GM12872 (cell line): ENCODE measurements around the gene ZC3HAV1.

Source experiments
- TF ChIP-seq, protein P1 (sequence below): IDR thresholded peaks from 3 replicates; pipeline ENCODE4 v1.5.1; 2011; ENCODE audit warnings: low read depth, mild to moderate bottlenecking, low read length, moderate library complexity; ENCODE audit not compliant: insufficient read depth

Gene ZC3HAV1

DNA sequence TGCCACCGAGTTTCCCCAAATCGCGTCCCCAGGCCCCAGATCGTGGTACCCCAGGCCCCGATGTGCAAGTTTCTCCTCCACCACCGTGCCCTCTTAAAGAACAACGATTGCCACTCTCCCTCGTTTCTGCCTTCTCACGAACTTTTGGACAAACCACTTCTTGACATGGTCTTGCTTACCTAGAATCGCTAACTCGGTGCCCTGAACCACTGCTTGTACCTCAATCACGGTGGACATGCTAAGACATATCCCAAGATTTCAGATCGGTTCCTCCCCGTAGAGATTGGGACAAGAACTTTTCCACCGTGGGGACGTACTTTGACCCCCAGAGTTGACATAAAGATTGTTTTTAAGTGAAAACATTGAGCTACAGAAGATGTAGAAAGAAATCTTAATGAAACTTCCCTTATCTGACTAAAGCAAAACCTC lies 477 bp upstream of the ZC3HAV1 start:
- TF ChIP-seq, protein P1, sequence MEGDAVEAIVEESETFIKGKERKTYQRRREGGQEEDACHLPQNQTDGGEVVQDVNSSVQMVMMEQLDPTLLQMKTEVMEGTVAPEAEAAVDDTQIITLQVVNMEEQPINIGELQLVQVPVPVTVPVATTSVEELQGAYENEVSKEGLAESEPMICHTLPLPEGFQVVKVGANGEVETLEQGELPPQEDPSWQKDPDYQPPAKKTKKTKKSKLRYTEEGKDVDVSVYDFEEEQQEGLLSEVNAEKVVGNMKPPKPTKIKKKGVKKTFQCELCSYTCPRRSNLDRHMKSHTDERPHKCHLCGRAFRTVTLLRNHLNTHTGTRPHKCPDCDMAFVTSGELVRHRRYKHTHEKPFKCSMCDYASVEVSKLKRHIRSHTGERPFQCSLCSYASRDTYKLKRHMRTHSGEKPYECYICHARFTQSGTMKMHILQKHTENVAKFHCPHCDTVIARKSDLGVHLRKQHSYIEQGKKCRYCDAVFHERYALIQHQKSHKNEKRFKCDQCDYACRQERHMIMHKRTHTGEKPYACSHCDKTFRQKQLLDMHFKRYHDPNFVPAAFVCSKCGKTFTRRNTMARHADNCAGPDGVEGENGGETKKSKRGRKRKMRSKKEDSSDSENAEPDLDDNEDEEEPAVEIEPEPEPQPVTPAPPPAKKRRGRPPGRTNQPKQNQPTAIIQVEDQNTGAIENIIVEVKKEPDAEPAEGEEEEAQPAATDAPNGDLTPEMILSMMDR = no peak

DNA sequence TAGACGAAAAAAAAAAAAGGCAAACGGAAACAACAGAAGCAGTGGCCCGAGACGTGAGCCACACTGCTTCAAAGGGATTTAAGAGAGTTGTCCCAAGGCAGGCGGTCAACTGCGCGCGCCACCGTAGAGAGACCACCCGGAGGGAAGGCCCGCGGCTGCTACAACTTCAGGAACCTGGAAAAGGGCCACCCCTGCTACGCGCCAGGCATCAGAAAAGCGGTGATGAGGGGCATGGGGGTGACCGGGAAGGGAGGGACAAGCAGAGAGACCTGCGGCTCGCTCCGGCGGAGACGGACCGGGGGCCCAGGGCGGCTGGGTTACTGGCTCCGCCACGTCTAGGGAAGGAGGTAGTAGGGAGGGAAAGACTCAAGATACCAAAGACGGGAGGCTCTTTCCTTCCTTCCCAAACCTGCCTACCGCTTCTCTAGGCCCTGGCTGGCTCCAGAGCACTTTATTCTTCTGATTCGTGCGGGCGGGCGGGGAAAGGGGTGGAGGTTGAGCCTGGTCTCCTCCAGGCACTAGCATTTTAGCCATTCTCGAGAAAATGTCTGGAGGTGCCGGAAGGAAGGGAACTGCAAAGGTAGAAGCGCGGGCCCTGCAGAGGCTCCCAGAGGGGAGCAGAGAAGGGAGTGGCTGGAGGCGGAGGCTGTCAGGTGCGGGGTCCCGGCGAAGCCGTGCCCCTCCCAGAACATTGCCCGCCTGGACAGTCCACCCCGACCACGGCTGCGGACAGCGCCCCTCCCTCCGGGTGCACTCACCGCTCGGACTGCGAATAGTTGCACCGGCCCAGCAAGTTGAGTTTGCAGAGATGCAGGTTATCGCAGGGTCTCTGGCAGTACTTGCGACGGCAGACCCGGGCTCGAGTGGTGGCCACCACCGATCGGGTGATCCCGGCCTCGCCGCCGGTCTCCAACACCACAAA lies 993 bp downstream of the ZC3HAV1 start:
- TF ChIP-seq, protein P1 = no peak

DNA sequence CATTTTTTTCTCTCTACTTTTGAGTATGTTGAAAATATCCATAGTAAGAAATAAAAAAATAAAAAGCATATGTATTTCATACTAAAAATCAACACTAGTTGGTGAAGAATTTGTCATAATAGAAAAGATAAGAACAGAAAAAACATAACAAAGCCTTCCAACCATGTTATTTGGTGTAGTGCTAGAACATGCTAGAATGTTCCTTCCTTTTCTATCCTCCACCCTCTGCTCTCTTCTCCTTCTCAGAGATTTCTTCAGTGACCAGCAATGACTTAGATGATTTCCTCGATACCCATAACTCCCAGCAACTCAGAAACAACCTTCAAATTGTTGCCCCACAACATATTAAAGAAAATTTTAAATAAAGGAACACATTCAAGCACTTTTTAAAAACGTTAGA lies 2.6 kb downstream of the ZC3HAV1 start:
- TF ChIP-seq, protein P1 = no peak

DNA sequence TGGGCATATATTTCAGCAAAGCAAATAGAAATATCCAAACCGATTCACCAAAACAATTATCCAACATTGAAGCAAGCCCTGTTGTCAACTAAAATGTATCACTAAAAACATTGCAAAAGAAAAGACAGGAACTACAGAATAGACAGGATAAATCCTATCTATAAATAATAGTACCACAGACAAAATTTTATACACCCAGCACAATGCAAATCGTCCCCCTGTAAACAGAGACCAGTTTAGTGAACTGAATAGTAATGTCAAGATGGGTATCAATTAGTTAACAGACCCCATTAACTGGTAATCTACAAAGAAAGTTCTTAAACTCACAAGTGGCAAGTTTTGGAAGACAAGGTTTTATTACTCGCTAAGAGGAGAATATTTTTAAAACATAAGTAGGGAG lies 4.0 kb downstream of the ZC3HAV1 start:
- TF ChIP-seq, protein P1 = no peak

DNA sequence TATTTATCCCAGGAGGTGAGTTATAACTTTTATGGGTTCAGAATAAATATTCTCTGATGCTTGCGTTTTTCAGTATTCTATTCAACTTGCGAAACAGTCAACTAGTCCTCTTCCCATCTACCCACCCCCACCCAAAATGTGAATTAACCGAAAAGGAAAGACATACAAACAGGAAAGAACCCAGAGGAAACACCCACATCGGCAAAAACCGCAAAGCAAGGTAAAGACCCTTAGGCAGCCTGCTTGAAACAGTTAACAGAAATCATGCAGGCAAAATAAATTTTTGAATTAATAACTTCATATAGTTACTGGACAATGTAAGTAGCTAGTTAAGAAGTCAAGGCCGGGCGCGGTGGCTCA lies 5.4 kb downstream of the ZC3HAV1 start:
- TF ChIP-seq, protein P1 = no peak

DNA sequence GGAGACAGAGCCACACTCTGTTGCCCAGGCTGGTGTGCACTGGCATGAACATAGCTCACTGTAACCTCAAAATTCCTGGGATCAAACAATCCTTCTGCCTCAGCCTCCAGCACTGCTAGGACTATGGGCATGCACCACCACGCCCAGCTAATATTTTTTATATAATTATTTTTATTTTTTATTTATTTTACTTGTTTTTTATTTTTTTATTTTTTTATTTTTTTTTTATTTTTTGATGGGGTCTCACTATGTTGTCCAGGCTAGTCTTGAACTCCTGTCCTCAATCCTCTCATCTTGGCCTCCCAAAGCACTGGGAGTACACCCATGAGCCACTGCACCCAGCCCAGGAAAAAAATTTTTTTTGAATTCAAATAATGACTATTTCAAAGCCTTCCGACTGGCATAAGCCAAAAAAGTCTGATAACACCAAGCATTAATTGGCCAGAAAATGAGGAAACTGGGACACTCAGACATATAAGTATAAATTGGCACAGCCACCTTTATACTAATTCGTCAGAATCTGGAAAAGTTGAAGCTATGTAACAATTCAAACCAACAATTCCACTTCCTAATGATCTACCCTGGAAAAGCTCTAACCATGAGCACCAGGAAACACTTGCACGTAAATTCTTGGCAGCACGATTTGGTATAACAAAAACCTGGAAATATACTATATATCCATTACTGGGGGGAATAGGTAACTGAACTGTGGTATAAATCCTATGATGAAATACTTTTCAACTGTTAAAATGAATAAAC lies 6.3 kb downstream of the ZC3HAV1 start:
- TF ChIP-seq, protein P1 = no peak

DNA sequence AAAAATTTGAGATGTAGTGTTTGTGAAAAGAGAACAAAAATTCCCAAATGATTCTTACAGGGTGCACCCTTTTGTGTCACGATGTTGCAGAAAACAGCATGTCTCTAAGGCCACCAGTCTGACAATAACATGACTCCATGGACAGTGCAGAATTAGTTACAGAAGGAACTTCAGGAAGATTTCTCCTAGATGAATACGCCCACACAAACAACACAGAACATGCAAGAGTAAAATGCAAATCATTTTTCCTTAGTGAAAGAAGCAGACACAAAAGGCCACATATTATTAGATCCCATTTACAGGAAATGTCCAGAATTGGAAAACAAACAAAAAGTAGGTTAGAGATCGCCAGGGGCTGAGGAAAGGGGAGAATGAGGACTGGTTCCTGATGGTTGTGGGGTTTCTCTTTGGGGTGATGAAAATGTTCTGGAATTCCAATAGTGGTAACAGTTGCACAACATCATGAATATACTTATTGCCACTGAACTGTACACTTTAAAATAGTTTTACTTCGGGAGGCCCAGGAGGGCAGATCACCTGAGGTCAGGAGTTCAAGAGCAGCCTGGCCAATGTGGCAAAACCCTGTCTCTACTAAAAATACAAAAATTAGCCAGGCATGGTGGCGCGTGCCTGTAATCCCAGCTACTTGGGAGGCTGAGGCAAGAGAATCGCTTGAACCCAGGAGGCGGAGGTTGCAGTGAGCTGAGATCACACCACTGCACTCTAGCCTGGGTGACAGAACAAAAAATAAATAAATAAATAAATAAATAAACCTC lies 10.2 kb downstream of the ZC3HAV1 start:
- TF ChIP-seq, protein P1 = no peak
